ENCODE data around the gene DOCK2. TPM values are rescaled to one million over a fixed set of nuclear protein-coding genes. Genes with fewer than 3 reads are reported as not detected.

DOCK2 gene
- total RNA-seq, 1 experiment from 2014 or later: 2.2 TPM

- CTCF ChIA-PET: no interaction called here
These were observed 384.4 kb downstream of the DOCK2 start for GRCh38 chr5:170021506-170021905.

GRCh38 chr5:170025853-170026252 is 388.8 kb downstream of the DOCK2 start:
- intact Hi-C loops (cut with micrococcal nuclease; ENCODE audit: unreplicated experiment): loop anchor here (1.0 to 2.0 kb wide), 2 partner anchors 193 to 324 kb away; no protein-coding TSS in a partner anchor
- BruUV-seq (replicated peaks): no TSS peak
- CTCF ChIA-PET: interaction anchor here (0.6 to 0.9 kb wide), 2 partner anchors 46 to 196 kb away, joined by 3 to 4 read pairs; partner anchors contain the start of gene INSYN2B

More at GRCh38 chr5:170021506-170021905, 384.4 kb downstream of the DOCK2 start:
- Histone ChIP-seq H3K27me3 (replicated peaks; ENCODE audit: insufficient read depth, low read depth, low read length, poor library complexity) (no peaks in the 10 kb centered on the region), H3K27ac (ENCODE audit: low read depth, low read length, poor library complexity, severe bottlenecking) (no peak overlapping the region), H3K36me3 (ENCODE audit: insufficient read depth, low read length, poor library complexity, severe bottlenecking) (no peaks in the 10 kb centered on the region), H3K4me1 (ENCODE audit: insufficient read depth, low read length, poor library complexity, severe bottlenecking) (peaks cover 7% of the 10 kb centered on the region), H3K9me3 (ENCODE audit: low read depth, low read length, poor library complexity, severe bottlenecking) (no peaks in the 10 kb centered on the region), H3K4me3 (ENCODE audit: low read depth, low read length, poor library complexity, severe bottlenecking) (no peak overlapping the region)
- intact Hi-C loops (cut with micrococcal nuclease; ENCODE audit: unreplicated experiment): no loop called here
- BruUV-seq (replicated peaks): no TSS peak
- POLR2A ChIA-PET (ENCODE audit: low non-redundant PET): no interaction called here
- no peak for DNase-seq (ENCODE audit: low spot score)
- TF ChIP-seq CTCF (conservative IDR thresholded peaks at IDR 0.05; ENCODE audit: low read depth, low read length) (no peak), EZH2 (IDR thresholded peaks at IDR 0.05; ENCODE audit: borderline replicate concordance, low read depth, low read length, poor library complexity, severe bottlenecking) (no peak)

GRCh38 chr5:170028124-170028523 is 391.0 kb downstream of the DOCK2 start:
- Histone ChIP-seq H3K27me3 (replicated peaks; ENCODE audit: insufficient read depth, low read depth, low read length, poor library complexity) (no peaks in the 10 kb centered on the region), H3K36me3 (ENCODE audit: insufficient read depth, low read length, poor library complexity, severe bottlenecking) (no peaks in the 10 kb centered on the region), H3K9me3 (ENCODE audit: low read depth, low read length, poor library complexity, severe bottlenecking) (no peaks in the 10 kb centered on the region), H3K4me3 (ENCODE audit: low read depth, low read length, poor library complexity, severe bottlenecking) (no peak overlapping the region), H3K27ac (ENCODE audit: low read depth, low read length, poor library complexity, severe bottlenecking) (peak overlapping the region; percentile 90), H3K4me1 (ENCODE audit: insufficient read depth, low read length, poor library complexity, severe bottlenecking) (peaks cover 21% of the 10 kb centered on the region)
- TF ChIP-seq CTCF (conservative IDR thresholded peaks at IDR 0.05; ENCODE audit: low read depth, low read length) (no peak), EZH2 (IDR thresholded peaks at IDR 0.05; ENCODE audit: borderline replicate concordance, low read depth, low read length, poor library complexity, severe bottlenecking) (no peak)
- no peak for DNase-seq (ENCODE audit: low spot score)
- ChIA-PET POLR2A (ENCODE audit: low non-redundant PET) (no interaction called here), CTCF (no interaction called here)
- intact Hi-C loops (cut with micrococcal nuclease; ENCODE audit: unreplicated experiment): no loop called here
- no TSS peak for BruUV-seq (replicated peaks)

More at GRCh38 chr5:170025853-170026252, 388.8 kb downstream of the DOCK2 start:
- peak overlapping the region; percentile 90 for H3K27ac ChIP-seq (ENCODE audit: low read depth, low read length, poor library complexity, severe bottlenecking)
- no peaks in the 10 kb centered on the region for H3K36me3 ChIP-seq (ENCODE audit: insufficient read depth, low read length, poor library complexity, severe bottlenecking)
- DNase-seq (ENCODE audit: low spot score): peak; percentile 93
- no peak for TF ChIP-seq CTCF (conservative IDR thresholded peaks at IDR 0.05; ENCODE audit: low read depth, low read length)
- no peaks in the 10 kb centered on the region for H3K27me3 ChIP-seq (replicated peaks; ENCODE audit: insufficient read depth, low read depth, low read length, poor library complexity)
- no peak overlapping the region for H3K4me3 ChIP-seq (ENCODE audit: low read depth, low read length, poor library complexity, severe bottlenecking)
- H3K9me3 ChIP-seq (ENCODE audit: low read depth, low read length, poor library complexity, severe bottlenecking): no peaks in the 10 kb centered on the region
- peaks cover 21% of the 10 kb centered on the region for H3K4me1 ChIP-seq (ENCODE audit: insufficient read depth, low read length, poor library complexity, severe bottlenecking)
- POLR2A ChIA-PET (ENCODE audit: low non-redundant PET): no interaction called here

Data from A673 (cell line).